ENCODE results near the gene CELF1.

The CELF1 gene

GRCh38 chr11:47468598-47469214, 84.2 kb downstream of the CELF1 start:
- H3K27ac ChIP-seq, result peak overlapping the region; percentile 12; the same call in 1 of the 2 replicates

DNA sequence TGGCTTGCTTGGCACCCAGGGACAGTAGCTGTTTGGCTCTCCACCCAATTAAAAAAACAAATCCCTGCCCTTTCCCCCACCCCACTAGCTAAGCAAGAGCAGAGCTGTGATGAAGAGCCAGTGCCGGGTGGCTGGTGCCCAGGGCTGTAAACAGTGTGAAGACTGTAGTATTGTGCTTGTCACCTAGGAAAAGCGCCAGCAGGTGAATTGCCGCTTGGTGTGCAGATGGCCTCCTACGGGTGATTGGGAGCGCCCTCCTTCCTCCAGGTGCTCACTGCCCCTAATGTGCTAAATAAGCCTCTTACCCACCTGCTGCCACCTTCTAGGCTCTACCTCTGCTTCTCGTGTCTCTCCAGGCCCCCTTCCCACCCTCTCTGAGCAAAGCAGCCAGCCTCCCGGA, 85.6 kb downstream of the CELF1 start:
- H3K27ac ChIP-seq, result 0 out of 2 replicates have a peak overlapping the region, but pooled peaks have one; percentile 7
- no peak for TF ChIP-seq ZFX (IDR thresholded peaks at IDR 0.05; ENCODE audit: borderline replicate concordance)
- TF ChIP-seq, protein P1, sequence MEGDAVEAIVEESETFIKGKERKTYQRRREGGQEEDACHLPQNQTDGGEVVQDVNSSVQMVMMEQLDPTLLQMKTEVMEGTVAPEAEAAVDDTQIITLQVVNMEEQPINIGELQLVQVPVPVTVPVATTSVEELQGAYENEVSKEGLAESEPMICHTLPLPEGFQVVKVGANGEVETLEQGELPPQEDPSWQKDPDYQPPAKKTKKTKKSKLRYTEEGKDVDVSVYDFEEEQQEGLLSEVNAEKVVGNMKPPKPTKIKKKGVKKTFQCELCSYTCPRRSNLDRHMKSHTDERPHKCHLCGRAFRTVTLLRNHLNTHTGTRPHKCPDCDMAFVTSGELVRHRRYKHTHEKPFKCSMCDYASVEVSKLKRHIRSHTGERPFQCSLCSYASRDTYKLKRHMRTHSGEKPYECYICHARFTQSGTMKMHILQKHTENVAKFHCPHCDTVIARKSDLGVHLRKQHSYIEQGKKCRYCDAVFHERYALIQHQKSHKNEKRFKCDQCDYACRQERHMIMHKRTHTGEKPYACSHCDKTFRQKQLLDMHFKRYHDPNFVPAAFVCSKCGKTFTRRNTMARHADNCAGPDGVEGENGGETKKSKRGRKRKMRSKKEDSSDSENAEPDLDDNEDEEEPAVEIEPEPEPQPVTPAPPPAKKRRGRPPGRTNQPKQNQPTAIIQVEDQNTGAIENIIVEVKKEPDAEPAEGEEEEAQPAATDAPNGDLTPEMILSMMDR (IDR thresholded peaks at IDR 0.05), result no peak

More at GRCh38 chr11:47468598-47469214, 84.2 kb downstream of the CELF1 start:
- no peak for TF ChIP-seq ZFX (IDR thresholded peaks at IDR 0.05; ENCODE audit: borderline replicate concordance)
- TF ChIP-seq, protein P1 (IDR thresholded peaks at IDR 0.05), result no peak

DNA sequence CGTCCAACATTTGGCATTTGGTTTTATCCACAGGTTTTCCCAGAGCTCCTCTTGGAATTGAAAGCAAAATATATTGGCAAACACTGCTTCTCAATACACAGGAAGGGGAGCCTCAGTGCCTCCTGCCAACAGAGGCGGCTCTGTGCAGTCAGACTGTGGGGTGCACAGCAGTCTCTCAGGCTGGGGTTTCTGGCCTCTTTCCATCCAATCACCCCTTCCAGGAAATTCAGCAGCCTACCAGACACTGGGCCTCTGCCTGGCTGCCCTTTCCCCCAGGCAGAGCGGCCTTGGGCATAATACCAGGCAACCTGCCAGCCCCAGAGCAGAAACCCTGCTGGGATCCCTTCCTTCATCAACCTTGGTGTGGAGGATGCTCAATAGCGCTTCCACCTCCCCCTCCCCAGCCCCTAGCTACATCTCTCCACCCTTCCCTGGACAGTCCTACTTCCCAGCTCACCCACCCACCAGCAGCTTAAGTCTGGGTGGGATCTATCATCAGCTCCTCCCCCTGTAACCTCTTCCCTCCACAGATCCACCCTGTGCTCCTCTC, 86.2 kb downstream of the CELF1 start:
- 0 out of 2 replicates have a peak overlapping the region, but pooled peaks have one; percentile 7 for H3K27ac ChIP-seq

GRCh38 chr11:47466201-47466600, 86.7 kb downstream of the CELF1 start:
- TF ChIP-seq ZFX (IDR thresholded peaks at IDR 0.05; ENCODE audit: borderline replicate concordance), result no peak
- TF ChIP-seq, protein P1 (IDR thresholded peaks at IDR 0.05), result no peak
- H3K27ac ChIP-seq, result no peak overlapping the region

More for the DNA sequence above, 86.2 kb downstream of the CELF1 start:
- TF ChIP-seq ZFX (IDR thresholded peaks at IDR 0.05; ENCODE audit: borderline replicate concordance), result no peak
- TF ChIP-seq, protein P1 (IDR thresholded peaks at IDR 0.05), result no peak

DNA sequence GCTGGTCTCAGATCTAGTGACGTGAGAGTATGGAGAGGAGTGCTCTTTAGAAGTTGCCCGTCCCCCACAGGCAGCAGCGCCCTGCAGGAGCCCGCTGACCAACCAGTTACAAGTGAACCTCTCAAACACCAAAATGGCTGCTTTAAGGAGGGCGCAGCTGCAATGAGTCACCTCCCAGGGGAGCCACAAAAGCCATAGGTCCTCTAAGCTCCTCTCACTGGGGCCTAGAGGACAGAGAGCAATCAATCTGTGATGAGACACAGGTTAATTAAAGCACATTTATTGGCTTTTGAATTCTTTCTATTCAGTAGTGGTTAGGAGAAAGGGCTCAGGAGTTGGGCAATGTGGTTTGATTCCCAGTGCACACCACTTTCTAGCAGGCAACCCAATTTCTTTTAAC, 88.4 kb downstream of the CELF1 start:
- no peak overlapping the region for H3K27ac ChIP-seq
- TF ChIP-seq, protein P1 (IDR thresholded peaks at IDR 0.05), result no peak
- TF ChIP-seq ZFX (IDR thresholded peaks at IDR 0.05; ENCODE audit: borderline replicate concordance), result no peak

DNA sequence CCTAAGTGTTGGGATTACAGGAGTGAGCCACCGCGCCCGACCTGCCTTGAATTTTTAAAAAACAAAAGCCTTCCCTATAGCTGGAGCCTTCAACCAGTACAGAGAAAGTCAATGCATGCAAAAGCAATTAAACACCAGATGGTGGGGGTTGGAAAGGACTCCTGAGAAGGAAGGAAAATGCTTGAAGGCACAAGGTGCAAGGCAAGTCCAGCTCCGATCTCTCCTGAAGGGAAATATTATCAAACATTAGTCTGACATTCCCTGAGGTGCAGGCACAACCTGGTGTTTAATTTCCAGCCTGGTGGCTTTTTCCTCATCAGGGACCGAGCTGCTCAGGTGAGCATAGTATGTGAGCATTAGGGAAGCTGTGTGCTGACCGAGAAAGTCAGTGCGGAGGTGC, 91.1 kb downstream of the CELF1 start:
- TF ChIP-seq, protein P1 (IDR thresholded peaks at IDR 0.05), result no peak
- H3K27ac ChIP-seq, result no peak overlapping the region

- H3K27ac ChIP-seq, result no peak overlapping the region
- TF ChIP-seq, protein P1 (IDR thresholded peaks at IDR 0.05), result no peak
- no peak for TF ChIP-seq ZFX (IDR thresholded peaks at IDR 0.05; ENCODE audit: borderline replicate concordance)
Observed at GRCh38 chr11:47460571-47461235, 92.2 kb downstream of the CELF1 start.

Measured in 22Rv1 (cell line).